K562 (cell line): ENCODE results near the gene NCAM2. TPM values are rescaled to one million over a fixed set of nuclear protein-coding genes. Genes with fewer than 3 reads are reported as not detected.

ENCODE experiments used
- CEBPB ChIP-seq: fragments of 450-650 bp; IDR thresholded peaks from 2 replicates; pipeline ENCODE4 v1.6.1; 2016; ENCODE audit warnings: missing genetic modification characterization, missing compliant biosample characterization
- ELF2 ChIP-seq: fragments of 250-450 bp; sonication (Bioruptor Pico); IDR thresholded peaks from 2 replicates; pipeline ENCODE4 v1.5.0; 2021; ENCODE audit warnings: mild to moderate bottlenecking
- MYNN ChIP-seq, 2 experiments: sonication (generic); formaldehyde crosslinking in 1 of 2; IDR thresholded peaks; 2 replicates each; pipeline versions ENCODE4 v1.5.0 to v1.6.1; 2016 to 2020; ENCODE audit warnings: antibody characterized with exemption in 1 of 2, missing genetic modification reagents in 1 of 2
- RBBP5 ChIP-seq: fragments of 200-600 bp; sonication (generic); IDR thresholded peaks from 2 replicates; pipeline ENCODE4 v1.6.1; 2012; ENCODE audit warnings: borderline replicate concordance, mild to moderate bottlenecking, low read length, control low read depth, inconsistent platforms; ENCODE audit not compliant: insufficient read depth, poor library complexity, severe bottlenecking
- REST ChIP-seq, 2 experiments: fragments of 450-650 bp; formaldehyde crosslinking in 1 of 2; IDR thresholded peaks; 2 replicates each; pipeline versions ENCODE4 v1.4.0 to v1.6.1; 2014 to 2020; ENCODE audit warnings: mild to moderate bottlenecking in 2 of 2, borderline replicate concordance in 1 of 2, low read depth in 1 of 2
- polyA plus RNA-seq, 8 experiments: library from polyadenylated mRNA; depleted of rRNA in 4 of 8; stranded (reverse) in 5 of 8; unstranded in 3 of 8; fragments of >200 nt; fragmentation: Nextera tagmentation in 2 of 8; fragmentation: Illumina TruSeq in 1 of 8; extraction: Ambion mirVana in 2 of 8; extraction: Trizol in 1 of 8; gene quantifications; 2 replicates each; pipeline versions ENCODE4 v1.2.1 to v1.2.3, GENCODE V29; 2011 to 2014; ENCODE audit warnings: inconsistent platforms in 1 of 8, missing spikeins in 1 of 8
- total RNA-seq, 7 experiments: library from RNA; depleted of rRNA in 6 of 7; stranded (reverse); fragments of >200 nt in 6 of 7; fragmentation: Illumina TruSeq in 2 of 7; extraction: Trizol in 2 of 7; gene quantifications; 2 replicates each; pipeline versions ENCODE4 v1.2.1 to v1.2.3, GENCODE V29; 2011 to 2021; ENCODE audit warnings: low replicate concordance in 1 of 7

NCAM2 gene
- total and polyA plus RNA-seq, 9 of the 15 experiments (the other 6 are each of a cell fraction or from before 2014, with no cell fraction given): 14.0 to 58.2 (median 27.8) TPM

- TF ChIP-seq REST (IDR thresholded peaks at IDR 0.05; ENCODE audit: borderline replicate concordance) (peak; percentile 72; the same call in 1 of the 2 replicates), REST (CRISPR knock-in tag; IDR thresholded peaks at IDR 0.05; ENCODE audit: low read depth) (no peak), RBBP5 (no peak), MYNN (IDR thresholded peaks at IDR 0.05) (no peak), MYNN (CRISPR knock-in tag; IDR thresholded peaks at IDR 0.05) (no peak), CEBPB (tag) (peak; percentile 83), ELF2 (CRISPR knock-in tag) (no peak)
Observed at GRCh38 chr21:21101911-21102310, 103.7 kb downstream of the NCAM2 start (continued).
